Astrocyte of the spinal cord (primary cell): Measurements from ENCODE around the gene BCAS1.
"Not testable (repeated sequence)": the region's sequence is repeated elsewhere in the genome, so short reads cannot be mapped to it uniquely, and the experiment has no call there.

Experiments
- DNase-seq: peaks from one replicate; pipeline ENCODE4 v3.0.0; 2011; ENCODE audit warnings: low read depth, low spot score
- H3K4me3 ChIP-seq: 2 replicates; pipeline ENCODE4 v1.5.1; 2011; ENCODE audit warnings: low read depth, mild to moderate bottlenecking, low read length, moderate library complexity
- in situ Hi-C: cut with HindIII; loops from 2 replicates; pipeline ENCODE4 v1.10.0; 2017; ENCODE audit warnings: low sequenced_read_pairs
- TF ChIP-seq, protein P1 (sequence below): IDR thresholded peaks from 2 replicates; pipeline ENCODE4 v1.5.1; 2012; ENCODE audit warnings: low read depth, mild to moderate bottlenecking, low read length, inconsistent platforms

Gene BCAS1

DNA sequence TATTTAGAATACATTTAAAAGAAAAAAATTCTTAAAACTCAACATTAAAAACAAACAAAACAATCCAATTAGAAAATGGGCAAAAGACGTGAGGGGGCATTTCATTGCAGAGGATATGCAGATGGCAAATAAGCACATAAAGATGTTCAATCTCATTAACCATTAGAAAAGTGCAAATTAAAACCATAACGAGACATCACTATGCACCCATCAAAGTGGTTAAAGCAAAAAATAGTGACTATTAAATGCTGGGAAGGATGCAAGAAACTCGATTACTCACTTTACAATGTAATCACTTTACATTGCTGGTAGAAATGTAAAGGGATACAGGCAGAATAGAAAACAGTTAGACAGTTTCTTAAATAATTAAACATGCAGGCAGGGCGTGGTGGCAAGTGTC is 59.0 kb downstream of the BCAS1 start:
- DNase-seq = no peak
- TF ChIP-seq, protein P1, sequence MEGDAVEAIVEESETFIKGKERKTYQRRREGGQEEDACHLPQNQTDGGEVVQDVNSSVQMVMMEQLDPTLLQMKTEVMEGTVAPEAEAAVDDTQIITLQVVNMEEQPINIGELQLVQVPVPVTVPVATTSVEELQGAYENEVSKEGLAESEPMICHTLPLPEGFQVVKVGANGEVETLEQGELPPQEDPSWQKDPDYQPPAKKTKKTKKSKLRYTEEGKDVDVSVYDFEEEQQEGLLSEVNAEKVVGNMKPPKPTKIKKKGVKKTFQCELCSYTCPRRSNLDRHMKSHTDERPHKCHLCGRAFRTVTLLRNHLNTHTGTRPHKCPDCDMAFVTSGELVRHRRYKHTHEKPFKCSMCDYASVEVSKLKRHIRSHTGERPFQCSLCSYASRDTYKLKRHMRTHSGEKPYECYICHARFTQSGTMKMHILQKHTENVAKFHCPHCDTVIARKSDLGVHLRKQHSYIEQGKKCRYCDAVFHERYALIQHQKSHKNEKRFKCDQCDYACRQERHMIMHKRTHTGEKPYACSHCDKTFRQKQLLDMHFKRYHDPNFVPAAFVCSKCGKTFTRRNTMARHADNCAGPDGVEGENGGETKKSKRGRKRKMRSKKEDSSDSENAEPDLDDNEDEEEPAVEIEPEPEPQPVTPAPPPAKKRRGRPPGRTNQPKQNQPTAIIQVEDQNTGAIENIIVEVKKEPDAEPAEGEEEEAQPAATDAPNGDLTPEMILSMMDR = no peak
- in situ Hi-C loops = no loop called here
- H3K4me3 ChIP-seq = no peak overlapping the region

DNA sequence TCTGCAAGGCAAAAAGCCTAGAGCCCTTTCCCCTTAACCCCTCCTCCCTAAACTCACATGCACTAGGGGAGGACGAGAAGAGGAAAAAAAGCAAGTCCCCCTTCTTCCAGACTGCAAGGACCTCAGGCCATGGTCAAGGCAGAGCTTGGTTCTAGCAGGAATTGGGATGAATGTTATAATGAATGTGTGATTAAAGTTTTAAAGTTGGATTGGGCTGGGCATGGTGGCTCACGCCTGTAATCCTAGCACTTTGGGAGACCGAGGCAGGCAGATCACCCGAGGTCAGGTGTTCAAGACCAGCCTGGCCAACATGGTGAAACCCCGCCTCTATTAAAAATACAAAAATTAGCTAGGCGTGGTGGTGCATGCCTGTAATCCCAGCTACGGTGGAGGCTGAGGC is 64.2 kb downstream of the BCAS1 start:
- H3K4me3 ChIP-seq, in situ Hi-C loops, DNase-seq: not testable (repeated sequence)

DNA sequence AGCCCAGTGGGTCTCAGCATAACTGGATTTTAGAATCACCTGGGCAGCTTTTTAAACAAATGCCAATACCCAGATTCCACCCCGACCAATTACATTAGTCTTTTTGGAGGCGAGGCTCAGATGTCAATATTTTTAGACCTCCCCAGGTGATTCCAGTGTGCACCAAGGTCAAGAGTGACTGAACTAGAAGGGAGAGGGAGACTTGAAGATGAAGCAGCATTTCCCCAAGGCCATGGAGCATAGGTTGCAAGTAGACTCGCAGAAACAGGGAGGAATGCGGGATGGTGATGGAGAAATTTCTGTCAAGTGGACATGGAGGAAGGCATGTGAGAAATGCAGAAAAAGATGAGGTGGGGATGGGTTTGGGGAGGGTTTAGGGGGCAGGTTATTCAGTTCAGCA is 64.9 kb downstream of the BCAS1 start:
- in situ Hi-C loops = no loop called here
- no peak overlapping the region for H3K4me3 ChIP-seq
- no peak for DNase-seq
- TF ChIP-seq, protein P1 = no peak

DNA sequence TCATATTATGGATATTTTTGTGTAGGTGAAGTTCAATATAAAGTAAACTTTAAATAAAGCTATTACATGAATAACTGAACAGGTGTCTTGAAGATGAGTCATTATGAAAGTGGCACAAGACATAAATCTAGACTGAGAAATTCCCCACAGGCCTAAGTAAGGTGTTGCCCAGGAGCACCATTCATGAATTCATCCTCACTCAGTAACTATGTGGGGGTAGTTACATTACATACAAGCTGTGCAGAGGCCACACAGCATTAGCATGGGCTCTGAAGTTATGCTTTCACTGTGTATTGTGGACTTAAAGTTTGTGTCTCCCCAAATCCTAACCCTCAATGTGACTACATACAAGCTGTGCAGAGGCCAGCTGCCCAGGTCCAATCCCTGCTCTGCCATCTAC is 65.9 kb downstream of the BCAS1 start:
- DNase-seq = no peak
- TF ChIP-seq, protein P1 = no peak
- in situ Hi-C loops = no loop called here
- H3K4me3 ChIP-seq = no peak overlapping the region

DNA sequence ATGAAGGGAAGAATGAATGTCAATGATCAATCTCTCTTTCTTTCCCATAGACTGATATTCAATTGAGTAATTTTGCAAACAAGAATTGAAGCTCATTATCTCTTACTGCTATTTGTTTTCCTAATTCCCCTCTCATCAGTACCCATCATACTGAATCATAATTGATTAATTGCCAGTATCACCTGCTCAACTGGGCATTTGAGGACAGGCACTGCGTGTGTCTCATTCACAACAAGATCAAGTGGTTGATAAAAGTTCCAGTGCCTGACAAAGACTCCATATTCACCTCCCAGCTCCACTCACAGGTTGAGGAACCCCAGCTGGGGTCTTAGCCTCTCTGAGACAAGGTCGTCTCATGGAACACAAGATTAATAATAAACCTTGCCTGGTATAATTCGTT is 67.7 kb downstream of the BCAS1 start:
- no peak overlapping the region for H3K4me3 ChIP-seq
- no peak for DNase-seq
- in situ Hi-C loops = no loop called here
- TF ChIP-seq, protein P1 = no peak

DNA sequence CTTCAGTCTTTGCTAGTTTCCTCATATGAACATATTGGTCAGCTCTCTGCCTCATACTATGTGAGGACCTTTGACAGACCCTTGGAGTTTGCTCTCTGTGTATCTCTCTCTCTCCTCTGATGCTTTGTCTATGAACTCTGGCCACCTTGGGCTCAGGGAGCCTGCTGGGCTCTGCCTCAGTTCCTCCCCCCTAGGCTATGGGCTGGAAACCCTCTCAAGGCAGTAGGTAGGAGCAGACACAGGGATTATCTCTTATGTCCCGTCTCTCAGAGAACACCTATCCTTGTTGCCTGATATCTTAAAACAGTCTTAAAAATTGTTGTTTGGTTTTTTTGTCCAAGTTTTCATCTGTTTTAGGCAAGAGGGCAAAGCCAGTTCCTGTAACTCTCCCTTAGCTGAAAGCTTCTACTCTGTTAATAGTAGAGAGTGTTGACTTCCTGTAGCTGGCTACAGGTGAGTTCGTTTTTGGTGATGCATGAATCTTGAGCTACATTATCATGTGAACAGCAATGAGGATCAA is 68.3 kb downstream of the BCAS1 start:
- DNase-seq = no peak
- no peak overlapping the region for H3K4me3 ChIP-seq
- in situ Hi-C loops = no loop called here
- TF ChIP-seq, protein P1 = no peak

DNA sequence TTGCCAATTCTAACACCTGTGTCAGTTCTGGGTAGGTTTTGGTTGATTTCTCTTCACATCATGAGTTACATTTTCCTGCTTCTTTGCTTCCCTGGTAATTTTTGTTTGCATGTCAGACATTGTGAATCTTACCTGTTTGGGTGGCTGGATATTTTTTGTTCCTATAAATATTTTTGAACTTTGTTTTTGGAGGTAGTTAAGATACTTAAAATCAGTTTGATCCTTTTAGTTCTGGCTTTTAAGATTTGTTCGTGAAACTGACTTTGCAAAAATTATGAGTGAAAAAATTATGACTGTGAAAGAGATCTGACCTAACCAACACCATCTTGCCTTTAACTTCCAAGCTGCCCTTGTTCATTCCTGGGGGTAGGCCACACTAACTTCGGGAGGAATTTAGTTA is 69.5 kb downstream of the BCAS1 start:
- DNase-seq = no peak
- H3K4me3 ChIP-seq = no peak overlapping the region
- TF ChIP-seq, protein P1 = no peak
- in situ Hi-C loops = no loop called here
